ENCODE results near the gene SLC27A2.
"Not testable (repeated sequence)": the region's sequence is repeated elsewhere in the genome, so short reads cannot be mapped to it uniquely, and the experiment has no call there.

SLC27A2 gene

GRCh38 chr15:50181969-50182218 lies at the start of gene SLC27A2:
SLC27A2 (plus strand) TSS chr15:50182196; CDS start chr15:50182428, 232 bp downstream.
- DNase-seq: peak; percentile 37

- DNase-seq: not testable (repeated sequence)
These were observed 49.6 kb upstream of the SLC27A2 start for GRCh38 chr15:50132251-50132984.

- DNase-seq: no peak
These were observed 47.4 kb upstream of the SLC27A2 start for GRCh38 chr15:50134524-50135024.

GRCh38 chr15:50135031-50135551 lies 46.9 kb upstream of the SLC27A2 start:
- no peak for DNase-seq

- DNase-seq: no peak
These were observed 44.6 kb upstream of the SLC27A2 start for GRCh38 chr15:50137330-50137761.

- no peak for DNase-seq
These were observed 44.1 kb upstream of the SLC27A2 start for GRCh38 chr15:50137893-50138292.

GRCh38 chr15:50138391-50138790 lies 43.6 kb upstream of the SLC27A2 start:
- DNase-seq: no peak

- no peak for DNase-seq
These were observed 41.9 kb upstream of the SLC27A2 start for GRCh38 chr15:50140098-50140497.

- no peak for DNase-seq
These were observed 41.0 kb upstream of the SLC27A2 start for GRCh38 chr15:50140983-50141382.

- no peak for DNase-seq
These were observed 40.1 kb upstream of the SLC27A2 start for GRCh38 chr15:50141856-50142255.

- DNase-seq: no peak
These were observed 38.6 kb upstream of the SLC27A2 start for GRCh38 chr15:50143255-50143860.

- DNase-seq: no peak
These were observed 37.5 kb upstream of the SLC27A2 start for GRCh38 chr15:50144341-50145120.

GRCh38 chr15:50145451-50145872 lies 36.5 kb upstream of the SLC27A2 start:
- DNase-seq: peak; percentile 42

- no peak for DNase-seq
These were observed 35.4 kb upstream of the SLC27A2 start for GRCh38 chr15:50146632-50147031.

GRCh38 chr15:50148362-50148963 lies 33.5 kb upstream of the SLC27A2 start:
- DNase-seq: no peak

- no peak for DNase-seq
These were observed 32.9 kb upstream of the SLC27A2 start for GRCh38 chr15:50149090-50149489.

GRCh38 chr15:50150349-50150748 lies 31.6 kb upstream of the SLC27A2 start:
- no peak for DNase-seq

GRCh38 chr15:50150851-50151250 lies 31.1 kb upstream of the SLC27A2 start:
- no peak for DNase-seq

- DNase-seq: no peak
These were observed 30.5 kb upstream of the SLC27A2 start for GRCh38 chr15:50151476-50151875.

- DNase-seq: not testable (repeated sequence)
These were observed 23.8 kb upstream of the SLC27A2 start for GRCh38 chr15:50158236-50158635.

GRCh38 chr15:50162969-50163718 lies 18.9 kb upstream of the SLC27A2 start:
- DNase-seq: no peak

GRCh38 chr15:50163719-50164410 lies 18.1 kb upstream of the SLC27A2 start:
- no peak for DNase-seq
